DOHH2 (cell line): ENCODE results near the gene PACRG.

Source experiments
- CTCF ChIP-seq: fragments of 200-600 bp; sonication (generic); IDR thresholded peaks from one replicate; pipeline ENCODE4 v1.5.1; 2014; ENCODE audit warnings: antibody characterized with exemption, mild to moderate bottlenecking, low read depth, low read length; ENCODE audit not compliant: poor library complexity, severe bottlenecking
- EZH2phosphoT487 ChIP-seq: fragments of 200-600 bp; sonication (generic); IDR thresholded peaks from 2 replicates; pipeline ENCODE4 v1.6.1; 2017; ENCODE audit warnings: borderline replicate concordance, mild to moderate bottlenecking, antibody characterized with exemption, low read length, moderate library complexity, mixed read lengths

- TF ChIP-seq CTCF (no peak), EZH2phosphoT487 (no peak)
Measured at GRCh38 chr6:162963861-162964260, 236.1 kb downstream of the PACRG start.
